Endothelial cell of umbilical vein (primary cell): Measurements from ENCODE around the gene ERGIC1. TPM values are rescaled to one million over a fixed set of nuclear protein-coding genes. Genes with fewer than 3 reads are reported as not detected.

Experiments
- BruUV-seq: library from RNA; stranded (reverse); fragments of 400-500 nt; replicated peaks from 2 replicates; lab custom pipeline; 2021; lab: Mats Ljungman, UMichigan
- CTCF ChIA-PET: fragments of 300-600, 350-600 bp; sonication (Branson Sonifier 250); formaldehyde crosslinking; loops from one replicate; lab custom pipeline; 2021; ENCODE audit warnings: antibody characterized with exemption, inconsistent platforms; lab: Charles Lee
- POLR2A ChIA-PET: fragments of 300-600, 350-600 bp; sonication (Branson Sonifier 250); formaldehyde crosslinking; loops from one replicate; lab custom pipeline; 2021; ENCODE audit warnings: antibody characterized with exemption, inconsistent platforms; lab: Charles Lee
- DNase-seq: peaks from one replicate; pipeline ENCODE4 v3.0.0-alpha.2; 2011; ENCODE audit warnings: low read depth, low spot score
- FAIRE-seq: peaks from 2 replicates; lab custom pipeline; 2011; peaks lifted over from hg19 to GRCh38; lab: Jason Lieb, UNC
- H2AFZ ChIP-seq: 2 replicates; pipeline ENCODE4 v1.6.0; 2012; ENCODE audit warnings: low read depth, low read length, control low read depth, inconsistent platforms
- H3K27ac ChIP-seq: 2 replicates; pipeline ENCODE4 v1.5.1; 2011; ENCODE audit warnings: low read depth, mild to moderate bottlenecking, control low read depth, low read length, moderate library complexity; ENCODE audit not compliant: insufficient read depth
- H3K27me3 ChIP-seq, 2 experiments: 2 replicates each; pipeline versions ENCODE4 v1.6.0 to v1.6.1; 2011; ENCODE audit warnings: low read length in 2 of 2, mixed read lengths in 1 of 2; ENCODE audit not compliant: control insufficient read depth in 2 of 2, insufficient read depth in 2 of 2
- H3K36me3 ChIP-seq, 2 experiments: 2 replicates in 1 of 2; 3 replicates in 1 of 2; pipeline ENCODE4 v1.5.1; 2011; ENCODE audit warnings: low read length in 2 of 2, mild to moderate bottlenecking in 1 of 2, moderate library complexity in 1 of 2; ENCODE audit not compliant: control insufficient read depth in 2 of 2, insufficient read depth in 2 of 2; ENCODE audit errors: extremely low read depth in 1 of 2
- H3K4me1 ChIP-seq: 3 replicates; pipeline ENCODE4 v1.5.1; 2011; ENCODE audit warnings: mild to moderate bottlenecking, low read length; ENCODE audit not compliant: control insufficient read depth, insufficient read depth; ENCODE audit errors: extremely low read depth
- H3K4me2 ChIP-seq: 2 replicates; pipeline ENCODE4 v1.6.1; 2011; ENCODE audit warnings: low read length, control low read depth, mixed read lengths; ENCODE audit not compliant: insufficient read depth
- H3K4me3 ChIP-seq, 3 experiments: fragments of 200-600 bp in 1 of 3; sonication (generic), shearing (Covaris generic) in 1 of 3; replicated peaks in 1 of 3; 2 replicates each; pipeline ENCODE4 v1.5.1; 2011 to 2016; ENCODE audit warnings: control low read depth in 3 of 3, low read length in 3 of 3, mild to moderate bottlenecking in 2 of 3, inconsistent platforms in 1 of 3, low read depth in 1 of 3, moderate library complexity in 1 of 3; ENCODE audit not compliant: insufficient read depth in 1 of 3
- H3K79me2 ChIP-seq: 2 replicates; pipeline ENCODE4 v1.6.0; 2012; ENCODE audit warnings: low read length, inconsistent platforms; ENCODE audit not compliant: control insufficient read depth, insufficient read depth
- H3K9ac ChIP-seq: replicated peaks from 2 replicates; pipeline ENCODE3; 2011; ENCODE audit warnings: low read length, control low read depth; ENCODE audit not compliant: insufficient read depth; ENCODE audit errors: extremely low read depth
- H3K9me1 ChIP-seq: replicated peaks from 3 replicates; pipeline ENCODE4 v1.6.0; 2011; ENCODE audit warnings: mild to moderate bottlenecking, low read length; ENCODE audit not compliant: control insufficient read depth, insufficient read depth; ENCODE audit errors: extremely low read depth
- H3K9me3 ChIP-seq: replicated peaks from 2 replicates; pipeline ENCODE4 v1.5.1; 2012; ENCODE audit warnings: low read length, inconsistent platforms; ENCODE audit not compliant: control insufficient read depth, insufficient read depth
- H4K20me1 ChIP-seq: replicated peaks from 2 replicates; pipeline ENCODE3; 2011; ENCODE audit warnings: mild to moderate bottlenecking, low read length; ENCODE audit not compliant: control insufficient read depth, insufficient read depth; ENCODE audit errors: extremely low read depth
- CTCF ChIP-seq, 2 donors: IDR thresholded peaks; 1 replicate in 1 of 2; 2 replicates in 1 of 2; pipeline ENCODE4 v1.5.1; 2011; ENCODE audit warnings: low read length in 2 of 2, mild to moderate bottlenecking in 2 of 2, moderate library complexity in 2 of 2, control low read depth in 1 of 2, inconsistent platforms in 1 of 2, low read depth in 1 of 2; ENCODE audit not compliant: insufficient read depth in 1 of 2; ENCODE audit errors: extremely low read depth in 1 of 2
- EZH2 ChIP-seq: IDR thresholded peaks from 2 replicates; pipeline ENCODE4 v1.6.1; 2012; ENCODE audit warnings: borderline replicate concordance, low read depth, mild to moderate bottlenecking, moderate library complexity, low read length, inconsistent platforms; ENCODE audit not compliant: severe bottlenecking
- FOS ChIP-seq: IDR thresholded peaks from 2 replicates; pipeline ENCODE4 v1.6.1; 2011; ENCODE audit warnings: mild to moderate bottlenecking, low read length, moderate library complexity, borderline replicate concordance; ENCODE audit not compliant: insufficient read depth
- GATA2 ChIP-seq: IDR thresholded peaks from 2 replicates; pipeline ENCODE4 v1.7.0; 2011; ENCODE audit warnings: low read depth, mild to moderate bottlenecking, moderate library complexity, mixed read lengths, low read length; ENCODE audit not compliant: insufficient read length, insufficient read depth
- JUN ChIP-seq: IDR thresholded peaks from 2 replicates; pipeline ENCODE4 v1.6.1; 2011; ENCODE audit warnings: borderline replicate concordance, low read depth; ENCODE audit not compliant: insufficient read length, insufficient read depth
- MAX ChIP-seq: IDR thresholded peaks from 2 replicates; pipeline ENCODE4 v1.6.1; 2011; ENCODE audit not compliant: insufficient read depth, insufficient read length
- MYC ChIP-seq: IDR thresholded peaks from one replicate; pipeline ENCODE4 v1.6.1; 2011; ENCODE audit warnings: mild to moderate bottlenecking, low read depth, low read length
- POLR2A ChIP-seq: IDR thresholded peaks from 2 replicates; pipeline ENCODE4 v1.6.1; 2012; ENCODE audit warnings: low read depth, mild to moderate bottlenecking, control low read depth, low read length
- POLR2AphosphoS5 ChIP-seq: IDR thresholded peaks from 2 replicates; pipeline ENCODE4 v1.6.1; 2012; ENCODE audit warnings: low read depth, mild to moderate bottlenecking, control low read depth, low read length, moderate library complexity; ENCODE audit not compliant: insufficient read depth
- dilution Hi-C: fragments of 300-500 bp; cut with MboI; formaldehyde crosslinking; loops from one replicate; pipeline ENCODE4 v1.15.0; 2019; ENCODE audit warnings: low sequenced_read_pairs; ENCODE audit not compliant: extremely low pct_ligation_motif_present
- intact Hi-C: fragments of 100-400 bp; cut with micrococcal nuclease; formaldehyde crosslinking; loops from one replicate; pipeline ENCODE4 v1.10.0; 2022
- polyA plus RNA-seq, 4 experiments: library from polyadenylated mRNA; depleted of rRNA in 3 of 4; stranded (reverse) in 3 of 4; unstranded in 1 of 4; fragments of >200 nt; gene quantifications; 2 replicates each; pipeline versions ENCODE4 v1.2.1 to v1.2.3, GENCODE V29; 2011 to 2012; ENCODE audit warnings: missing spikeins in 1 of 4
- total RNA-seq: library from RNA; stranded (reverse); gene quantifications from 2 replicates; pipeline ENCODE4 v1.2.3, GENCODE V29; 2021

Gene ERGIC1
- total and polyA plus RNA-seq, 2 donors (not counting 3 experiments of a cell fraction or from before 2014, with no cell fraction given), result 105 to 109 TPM

GRCh38 chr5:172827841-172828240 lies 6.2 kb upstream of the ERGIC1 start:
- H4K20me1 ChIP-seq, result no peaks in the 10 kb centered on the region
- H3K9me1 ChIP-seq, result no peaks in the 10 kb centered on the region
- H3K9me3 ChIP-seq, result peaks cover 5% of the 10 kb centered on the region
- TF ChIP-seq GATA2 (no peak), POLR2AphosphoS5 (no peak), POLR2A (no peak), MYC (no peak), JUN (no peak), EZH2 (no peak), MAX (no peak), CTCF (IDR thresholded peaks at IDR 0.05; ENCODE audit: extremely low read depth in 1 of 2, insufficient read depth in 1 of 2, low read depth in 1 of 2, low read length in 2 of 2) (no peak), FOS (no peak)
- no peak overlapping the region for H3K9ac ChIP-seq
- no peaks in the 10 kb centered on the region for H3K36me3 ChIP-seq
- H3K27ac ChIP-seq, result no peak overlapping the region
- DNase-seq (no peak), FAIRE-seq (no peak)
- H3K4me1 ChIP-seq, result no peaks in the 10 kb centered on the region
- no peaks in the 10 kb centered on the region for H3K79me2 ChIP-seq
- POLR2A ChIA-PET, result no interaction called here
- dilution Hi-C loops (no loop called here), intact Hi-C loops (no loop called here)
- CTCF ChIA-PET, result interaction anchor here (1.1 kb wide), 1 partner anchor 16 kb away, joined by 3 read pairs; no protein-coding TSS in a partner anchor
- H3K27me3 ChIP-seq, result no peaks in the 10 kb centered on the region
- no peak overlapping the region for H3K4me2 ChIP-seq
- H2AFZ ChIP-seq, result no peak overlapping the region
- H3K4me3 ChIP-seq, result no peak overlapping the region
- no TSS peak for BruUV-seq
